Smooth muscle cell (in vitro differentiated cells): Measurements from ENCODE around the gene KIF1A. TPM values are rescaled to one million over a fixed set of nuclear protein-coding genes. Genes with fewer than 3 reads are reported as not detected.

Source experiments
- DNase-seq: peaks from one replicate; lab custom pipeline; 2025; ENCODE audit not compliant: unreplicated experiment; lab: John Stamatoyannopoulos, UW
- H2AFZ ChIP-seq: fragments of 200-600 bp; sonication (generic); 2 replicates; pipeline ENCODE4 v1.6.0; 2016; ENCODE audit warnings: antibody characterized with exemption, low read depth, mild to moderate bottlenecking
- H3F3A ChIP-seq: fragments of 200-600 bp; sonication (generic); 2 replicates; pipeline ENCODE4 v1.6.0; 2017; ENCODE audit warnings: antibody characterized with exemption, low read depth
- H3K27ac ChIP-seq: fragments of 200-600 bp; sonication (generic); 2 replicates; pipeline ENCODE4 v1.5.1; 2016; ENCODE audit warnings: low read depth, mild to moderate bottlenecking
- H3K27me3 ChIP-seq: fragments of 200-600 bp; sonication (generic); 2 replicates; pipeline ENCODE4 v1.6.1; 2016; ENCODE audit warnings: low read depth, mild to moderate bottlenecking
- H3K36me3 ChIP-seq: fragments of 200-600 bp; sonication (generic); 2 replicates; pipeline ENCODE4 v1.5.1; 2016; ENCODE audit warnings: low read depth
- H3K4me1 ChIP-seq: fragments of 200-600 bp; sonication (generic); 2 replicates; pipeline ENCODE4 v1.5.1; 2016; ENCODE audit warnings: low read depth
- H3K4me2 ChIP-seq: fragments of 200-600 bp; sonication (generic); 2 replicates; pipeline ENCODE4 v1.6.0; 2016; ENCODE audit warnings: mild to moderate bottlenecking
- H3K4me3 ChIP-seq: fragments of 200-600 bp; sonication (generic); 2 replicates; pipeline ENCODE4 v1.5.1; 2016; ENCODE audit warnings: mild to moderate bottlenecking
- H3K79me2 ChIP-seq: fragments of 200-600 bp; sonication (generic); 2 replicates; pipeline ENCODE4 v1.6.0; 2016; ENCODE audit warnings: low read depth, mild to moderate bottlenecking
- H3K9ac ChIP-seq: fragments of 200-600 bp; sonication (generic); 2 replicates; pipeline ENCODE4 v1.6.0; 2016; ENCODE audit warnings: low read depth
- H3K9me3 ChIP-seq: fragments of 200-600 bp; sonication (generic); replicated peaks from 2 replicates; pipeline ENCODE4 v1.5.1; 2016; ENCODE audit warnings: low read depth
- H4K20me1 ChIP-seq: fragments of 200-600 bp; sonication (generic); 2 replicates; pipeline ENCODE4 v1.6.0; 2016; ENCODE audit warnings: low read depth
- WGBS: methylation state at CpG from one replicate; pipeline ENCODE4 v1.1.7; 2016; ENCODE audit warnings: low lambda C conversion rate; 5-methylcytosine and 5-hydroxymethylcytosine counted together
- polyA plus RNA-seq: library from polyadenylated mRNA; unstranded; fragments of >200 nt; fragmentation: Nextera tagmentation; extraction: Ambion mirVana; gene quantifications from 2 replicates; pipeline ENCODE4 v1.2.1, GENCODE V29; 2016
- total RNA-seq: library from RNA; depleted of rRNA; stranded (reverse); fragments of >200 nt; gene quantifications from 2 replicates; pipeline ENCODE4 v1.2.3, GENCODE V29; 2014
- TF ChIP-seq, protein P1 (sequence below): fragments of 200-600 bp; sonication (generic); IDR thresholded peaks from 2 replicates; pipeline ENCODE4 v1.5.1; 2017; ENCODE audit warnings: borderline replicate concordance, mild to moderate bottlenecking, antibody characterized with exemption; ENCODE audit not compliant: insufficient read depth, poor library complexity, severe bottlenecking

Gene KIF1A
- total and polyA plus RNA-seq, 2 experiments from 2014 or later: 4.6 to 8.4 TPM

- TF ChIP-seq, protein P1, sequence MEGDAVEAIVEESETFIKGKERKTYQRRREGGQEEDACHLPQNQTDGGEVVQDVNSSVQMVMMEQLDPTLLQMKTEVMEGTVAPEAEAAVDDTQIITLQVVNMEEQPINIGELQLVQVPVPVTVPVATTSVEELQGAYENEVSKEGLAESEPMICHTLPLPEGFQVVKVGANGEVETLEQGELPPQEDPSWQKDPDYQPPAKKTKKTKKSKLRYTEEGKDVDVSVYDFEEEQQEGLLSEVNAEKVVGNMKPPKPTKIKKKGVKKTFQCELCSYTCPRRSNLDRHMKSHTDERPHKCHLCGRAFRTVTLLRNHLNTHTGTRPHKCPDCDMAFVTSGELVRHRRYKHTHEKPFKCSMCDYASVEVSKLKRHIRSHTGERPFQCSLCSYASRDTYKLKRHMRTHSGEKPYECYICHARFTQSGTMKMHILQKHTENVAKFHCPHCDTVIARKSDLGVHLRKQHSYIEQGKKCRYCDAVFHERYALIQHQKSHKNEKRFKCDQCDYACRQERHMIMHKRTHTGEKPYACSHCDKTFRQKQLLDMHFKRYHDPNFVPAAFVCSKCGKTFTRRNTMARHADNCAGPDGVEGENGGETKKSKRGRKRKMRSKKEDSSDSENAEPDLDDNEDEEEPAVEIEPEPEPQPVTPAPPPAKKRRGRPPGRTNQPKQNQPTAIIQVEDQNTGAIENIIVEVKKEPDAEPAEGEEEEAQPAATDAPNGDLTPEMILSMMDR: no peak
- no peaks in the 10 kb centered on the region for H3F3A ChIP-seq
- no peaks in the 10 kb centered on the region for H3K9me3 ChIP-seq
- H3K36me3 ChIP-seq: no peaks in the 10 kb centered on the region
- no peak overlapping the region for H3K4me3 ChIP-seq
- no peak overlapping the region for H3K9ac ChIP-seq
- no peak overlapping the region for H2AFZ ChIP-seq
- H4K20me1 ChIP-seq: no peaks in the 10 kb centered on the region
- no peaks in the 10 kb centered on the region for H3K79me2 ChIP-seq
- WGBS: 87% methylated on average over 22 of the region's 22 CpGs
- H3K27ac ChIP-seq: no peak overlapping the region
- H3K4me1 ChIP-seq: no peaks in the 10 kb centered on the region
- DNase-seq: no peak
- H3K4me2 ChIP-seq: no peak overlapping the region
- no peaks in the 10 kb centered on the region for H3K27me3 ChIP-seq
Measured at GRCh38 chr2:240760576-240761246, 59.3 kb downstream of the KIF1A start.

DNA sequence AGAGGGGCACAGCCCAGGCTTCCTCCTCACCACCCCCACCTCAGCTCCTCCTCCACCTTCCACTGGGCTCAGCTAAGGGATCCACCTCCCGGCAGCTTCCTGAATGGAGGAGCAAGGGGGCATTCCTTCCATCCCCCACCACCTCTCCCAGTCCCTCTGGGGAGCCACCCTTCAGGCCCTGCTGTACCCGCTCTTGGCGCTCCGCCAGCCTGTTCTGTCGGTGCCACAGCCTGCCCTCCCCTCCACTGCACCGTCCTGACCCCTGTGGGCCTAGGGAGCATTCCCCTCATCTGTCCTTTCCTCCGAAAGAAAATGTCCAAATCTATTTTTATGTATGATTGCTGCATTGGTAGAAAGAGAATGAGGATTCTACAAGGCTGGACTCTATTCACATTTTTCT is 59.9 kb downstream of the KIF1A start:
- Histone ChIP-seq H2AFZ (no peak overlapping the region), H3K4me1 (no peaks in the 10 kb centered on the region), H3K27ac (no peak overlapping the region), H3K27me3 (no peaks in the 10 kb centered on the region), H3K4me3 (no peak overlapping the region), H3K79me2 (no peaks in the 10 kb centered on the region), H3K36me3 (no peaks in the 10 kb centered on the region), H4K20me1 (no peaks in the 10 kb centered on the region), H3K4me2 (no peak overlapping the region), H3K9ac (no peak overlapping the region), H3K9me3 (no peaks in the 10 kb centered on the region), H3F3A (no peaks in the 10 kb centered on the region)
- no peak for DNase-seq
- TF ChIP-seq, protein P1: no peak
- WGBS: 97% methylated on average over 7 of the region's 7 CpGs

DNA sequence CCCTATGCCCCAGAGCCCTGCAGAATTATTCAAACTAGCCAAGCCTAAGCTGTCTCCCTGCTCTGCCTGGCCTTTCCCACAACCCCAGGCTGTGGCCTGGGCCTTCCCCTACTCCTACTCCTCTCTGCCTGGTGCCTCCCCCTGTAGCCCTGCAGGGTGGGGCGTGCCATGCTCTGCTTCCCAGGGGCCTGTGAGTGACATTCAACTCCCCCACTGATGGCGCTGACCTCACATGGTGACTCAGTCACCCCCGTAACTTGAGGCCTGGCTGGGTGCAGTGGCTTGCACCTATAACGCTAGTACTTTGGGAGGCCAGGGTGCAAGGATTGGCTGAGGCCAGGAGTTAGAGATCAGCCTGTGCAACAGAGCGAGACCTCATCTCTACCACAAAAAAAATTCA is 60.6 kb downstream of the KIF1A start:
- WGBS: 83% methylated on average over 5 of the region's 5 CpGs
- H3K9ac ChIP-seq: no peak overlapping the region
- TF ChIP-seq, protein P1: no peak

DNA sequence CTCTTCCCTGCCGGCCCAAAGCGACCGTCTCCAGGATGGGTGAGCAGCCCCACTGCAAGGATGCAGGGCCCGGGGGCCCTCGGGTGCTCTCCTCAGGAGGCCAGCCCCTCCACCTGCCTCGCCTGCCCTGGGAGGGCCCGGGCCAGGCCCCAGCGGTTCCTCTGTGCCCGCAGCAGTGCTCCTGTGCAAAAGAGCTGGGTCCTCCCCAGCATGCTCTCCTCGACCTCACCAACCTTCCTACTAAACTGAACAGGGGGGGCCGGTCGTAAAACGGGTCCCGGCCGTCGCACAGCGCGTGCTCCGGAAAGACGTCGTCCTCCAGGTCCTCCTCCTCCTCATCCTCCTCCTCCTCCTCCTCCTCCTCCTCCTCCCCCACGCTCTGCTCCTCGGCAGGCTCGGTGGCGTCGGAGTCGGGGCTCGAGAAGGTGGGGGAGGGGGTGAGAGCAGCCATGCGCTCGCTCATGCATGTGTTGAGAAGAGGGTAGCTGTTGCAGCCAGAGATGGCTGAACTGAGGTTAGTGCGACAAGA is 62.9 kb downstream of the KIF1A start:
- Histone ChIP-seq H3K27me3 (no peaks in the 10 kb centered on the region), H4K20me1 (no peaks in the 10 kb centered on the region), H3K9me3 (no peaks in the 10 kb centered on the region), H3K79me2 (no peaks in the 10 kb centered on the region), H3K4me1 (no peaks in the 10 kb centered on the region), H3K4me2 (no peak overlapping the region), H3F3A (no peaks in the 10 kb centered on the region), H3K27ac (no peak overlapping the region), H3K4me3 (no peak overlapping the region), H3K9ac (no peak overlapping the region), H3K36me3 (no peaks in the 10 kb centered on the region), H2AFZ (no peak overlapping the region)
- TF ChIP-seq, protein P1: no peak
- WGBS: 96% methylated on average over 23 of the region's 31 CpGs
- DNase-seq: no peak

More for the DNA sequence above, 60.6 kb downstream of the KIF1A start:
- no peaks in the 10 kb centered on the region for H3K79me2 ChIP-seq
- no peaks in the 10 kb centered on the region for H3F3A ChIP-seq
- no peaks in the 10 kb centered on the region for H3K9me3 ChIP-seq
- no peaks in the 10 kb centered on the region for H3K36me3 ChIP-seq
- no peak overlapping the region for H3K27ac ChIP-seq
- no peaks in the 10 kb centered on the region for H3K4me1 ChIP-seq
- no peak overlapping the region for H3K4me2 ChIP-seq
- no peaks in the 10 kb centered on the region for H4K20me1 ChIP-seq
- no peak overlapping the region for H3K4me3 ChIP-seq
- no peak overlapping the region for H2AFZ ChIP-seq
- no peaks in the 10 kb centered on the region for H3K27me3 ChIP-seq
- no peak for DNase-seq
